NB4 (cell line): ENCODE measurements around the gene HIBADH.

ENCODE experiments used
- CTCF ChIP-seq: IDR thresholded peaks from one replicate; pipeline ENCODE4 v1.5.1; 2012; ENCODE audit warnings: low read depth, low read length
- MYC ChIP-seq: IDR thresholded peaks from 2 replicates; pipeline ENCODE4 v1.6.1; 2011; ENCODE audit warnings: low read depth, low read length
- POLR2A ChIP-seq: IDR thresholded peaks from 2 replicates; pipeline ENCODE4 v1.6.1; 2011; ENCODE audit warnings: mild to moderate bottlenecking; ENCODE audit not compliant: insufficient read length; ENCODE audit errors: extremely low read depth

DNA sequence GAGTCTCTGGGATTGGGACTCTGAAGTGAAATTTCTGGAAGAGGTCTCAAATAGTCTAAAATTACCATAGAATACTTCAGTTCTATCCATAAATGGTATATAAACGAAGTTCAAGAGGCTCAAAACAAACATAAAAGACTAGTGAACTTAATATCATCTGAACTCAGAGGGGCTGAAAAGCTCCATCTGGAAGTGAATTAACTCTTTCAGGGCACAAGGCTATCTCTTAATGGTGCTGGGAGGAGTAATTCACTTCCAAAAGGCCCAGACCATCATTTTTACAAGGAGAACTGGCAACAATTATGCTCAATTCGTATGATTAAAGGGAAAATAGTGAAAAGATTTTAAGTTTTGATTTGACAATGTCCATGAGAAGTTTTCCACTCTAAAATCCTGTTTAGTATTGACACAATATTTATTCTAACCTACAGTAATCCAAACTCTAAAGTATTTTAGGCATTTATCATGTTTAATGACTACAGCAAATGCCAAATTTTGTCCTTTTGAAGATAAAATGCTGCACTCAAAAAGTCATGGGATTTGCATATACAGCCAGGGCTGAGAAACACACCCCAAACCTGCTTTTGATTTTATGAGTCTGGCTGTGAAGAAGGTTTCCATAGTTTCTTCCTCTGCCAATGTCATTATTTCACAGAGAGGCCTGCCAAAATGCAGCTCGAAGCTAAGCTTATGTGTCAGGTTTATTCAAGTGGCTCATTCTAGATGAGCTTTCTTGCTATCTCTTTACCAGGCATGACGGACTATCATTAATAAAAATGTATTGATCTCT lies 143.9 kb downstream of the HIBADH start:
- TF ChIP-seq CTCF (no peak), POLR2A (no peak), MYC (no peak)
